B cell (primary cell): ENCODE results near the gene CCDC186. TPM values are rescaled to one million over a fixed set of nuclear protein-coding genes. Genes with fewer than 3 reads are reported as not detected.

Experiments used
- ATAC-seq: fragments of 200-7000 bp; cut with Tn5 transposase; one replicate; pipeline ENCODE4 v1.10.0; 2021; ENCODE audit warnings: low read depth, mild to moderate bottlenecking, moderate number of reproducible peaks, moderate library complexity
- CTCF ChIA-PET: fragments of 350-600 bp; sonication (Branson Sonifier 250); formaldehyde crosslinking; loops from one replicate; lab custom pipeline; 2021; ENCODE audit warnings: antibody characterized with exemption, inconsistent platforms; lab: Charles Lee
- POLR2A ChIA-PET: fragments of 350-600 bp; sonication (Branson Sonifier 250); formaldehyde crosslinking; loops from one replicate; lab custom pipeline; 2021; ENCODE audit warnings: antibody characterized with exemption; lab: Charles Lee
- DNase-seq: peaks from one replicate; pipeline ENCODE4 v3.0.0; 2013
- H2AFZ ChIP-seq: 2 replicates; pipeline ENCODE4 v1.6.1; 2012; ENCODE audit warnings: mild to moderate bottlenecking, low read depth, low read length; ENCODE audit not compliant: insufficient read depth, poor library complexity, severe bottlenecking
- H3K27ac ChIP-seq, 2 donors: 1 replicate in 1 of 2; 2 replicates in 1 of 2; pipeline ENCODE4 v1.5.1; 2012 to 2013; ENCODE audit warnings: low read length in 2 of 2, mild to moderate bottlenecking in 2 of 2, moderate library complexity in 1 of 2
- H3K27me3 ChIP-seq, 4 experiments: fragments of 200-600 bp in 1 of 4; sonication (generic) in 1 of 4; replicated peaks in 1 of 4; 1 replicate in 2 of 4; 2 replicates in 2 of 4; pipeline versions ENCODE4 v1.6.1 to v1.7.0; 2013 to 2016; ENCODE audit warnings: low read length in 3 of 4, mild to moderate bottlenecking in 2 of 4, mixed read lengths in 1 of 4, moderate library complexity in 1 of 4; ENCODE audit not compliant: insufficient read depth in 4 of 4, control insufficient read depth in 3 of 4; ENCODE audit errors: control extremely low read depth in 1 of 4
- H3K36me3 ChIP-seq, 2 experiments: replicated peaks in 1 of 2; 1 replicate in 1 of 2; 2 replicates in 1 of 2; pipeline versions ENCODE4 v1.6.1 to v1.7.1; 2013; ENCODE audit warnings: low read length in 1 of 2; ENCODE audit not compliant: insufficient read depth in 2 of 2, control insufficient read depth in 1 of 2; ENCODE audit errors: control extremely low read depth in 1 of 2, extremely low read depth in 1 of 2
- H3K4me1 ChIP-seq, 2 donors: fragments of 200-600 bp in 1 of 2; sonication (generic) in 1 of 2; 1 replicate in 1 of 2; 2 replicates in 1 of 2; pipeline versions ENCODE4 v1.5.1 to v1.6.1; 2013 to 2017; ENCODE audit warnings: low read length in 2 of 2; ENCODE audit not compliant: control insufficient read depth in 2 of 2, insufficient read depth in 2 of 2
- H3K4me2 ChIP-seq: replicated peaks from 2 replicates; pipeline ENCODE3; 2012; ENCODE audit warnings: mild to moderate bottlenecking, low read depth, low read length; ENCODE audit not compliant: poor library complexity, severe bottlenecking
- H3K4me3 ChIP-seq, 5 experiments: fragments of 200-600 bp in 1 of 5; sonication (generic) in 1 of 5; 1 replicate in 3 of 5; 2 replicates in 2 of 5; pipeline versions ENCODE4 v1.5.1 to v1.7.0; 2011 to 2016; ENCODE audit warnings: low read length in 4 of 5, mild to moderate bottlenecking in 4 of 5, low read depth in 2 of 5, control low read depth in 1 of 5, moderate library complexity in 1 of 5; ENCODE audit not compliant: insufficient read depth in 1 of 5; ENCODE audit errors: control extremely low read depth in 1 of 5, extremely low read depth in 1 of 5
- H3K79me2 ChIP-seq: fragments of 200-600 bp; sonication (generic); one replicate; pipeline ENCODE4 v1.6.0; 2016; ENCODE audit warnings: low read length; ENCODE audit not compliant: control insufficient read depth, insufficient read depth
- H3K9ac ChIP-seq: fragments of 200-600 bp; sonication (generic); 2 replicates; pipeline ENCODE4 v1.6.1; 2017; ENCODE audit warnings: mild to moderate bottlenecking, low read length, moderate library complexity
- H3K9me3 ChIP-seq, 3 donors: one replicate each; pipeline versions ENCODE4 v1.6.1 to v1.7.1; 2013; ENCODE audit warnings: low read length in 2 of 3; ENCODE audit not compliant: control insufficient read depth in 2 of 3, insufficient read depth in 1 of 3; ENCODE audit errors: control extremely low read depth in 1 of 3
- H4K20me1 ChIP-seq: 2 replicates; pipeline ENCODE4 v1.6.0; 2012; ENCODE audit warnings: mild to moderate bottlenecking, low read length; ENCODE audit not compliant: insufficient read depth, control insufficient read depth, poor library complexity, severe bottlenecking
- H3K27ac Mint-ChIP-seq: one replicate; pipeline ENCODE4 v1.8.0; 2021; ENCODE audit warnings: mixed read lengths
- H3K27me3 Mint-ChIP-seq: one replicate; pipeline ENCODE4 v1.8.0; 2021; ENCODE audit warnings: mixed read lengths
- H3K4me1 Mint-ChIP-seq: one replicate; pipeline ENCODE4 v1.8.0; 2021; ENCODE audit warnings: mixed read lengths
- H3K4me3 Mint-ChIP-seq: one replicate; pipeline ENCODE4 v1.8.0; 2021; ENCODE audit warnings: mixed read lengths
- H3K9me3 Mint-ChIP-seq: one replicate; pipeline ENCODE4 v1.8.0; 2022; ENCODE audit warnings: mixed read lengths; ENCODE audit not compliant: insufficient read depth
- CTCF ChIP-seq: fragments of 200-600 bp; IDR thresholded peaks from one replicate; pipeline ENCODE4 v1.8.0; 2022; ENCODE audit warnings: antibody characterized with exemption, mild to moderate bottlenecking
- EZH2 ChIP-seq: IDR thresholded peaks from 2 replicates; pipeline ENCODE4 v1.6.1; 2012; ENCODE audit warnings: borderline replicate concordance, low read depth, mild to moderate bottlenecking, moderate library complexity, low read length; ENCODE audit not compliant: insufficient read depth, poor library complexity, severe bottlenecking
- WGBS: methylation state at CpG from one replicate; pipeline ENCODE4 v1.1.5; 2013; ENCODE audit warnings: missing lambda C conversion rate; ENCODE audit not compliant: insufficient coverage; 5-methylcytosine and 5-hydroxymethylcytosine counted together
- intact Hi-C: fragments of 100-400 bp; cut with micrococcal nuclease; formaldehyde crosslinking; loops from one replicate; pipeline ENCODE4 v1.10.0; 2022
- polyA plus RNA-seq: library from polyadenylated mRNA; depleted of rRNA; stranded (reverse); fragments of >200 nt; gene quantifications from 2 replicates; pipeline ENCODE4 v1.2.3, GENCODE V29; 2012
- total RNA-seq, 2 donors: library from RNA; stranded (reverse); fragments of 120-200 nt in 1 of 2; gene quantifications; 1 replicate in 1 of 2; 2 replicates in 1 of 2; pipeline versions ENCODE4 v1.2.3 to v1.2.4, GENCODE V29; 2013 to 2022

Gene CCDC186
- total and polyA plus RNA-seq, 2 donors (not counting 1 experiment from before 2014, with no cell fraction given): 8.0 to 33.8 TPM

- Histone ChIP-seq H3K9me3 (no peaks in the 10 kb centered on the region), H3K9ac (no peak overlapping the region), H3K36me3 (no peaks in the 10 kb centered on the region), H4K20me1 (no peaks in the 10 kb centered on the region), H3K4me2 (no peak overlapping the region), H3K4me1 (no peaks in the 10 kb centered on the region), H3K27me3 (no peaks in the 10 kb centered on the region), H3K27ac (no peak overlapping the region), H3K79me2 (no peaks in the 10 kb centered on the region), H2AFZ (no peak overlapping the region), H3K4me3 (no peak overlapping the region)
- DNase-seq (no peak), ATAC-seq (no peak)
- 100% methylated on average over 1 of the region's 4 CpGs for WGBS
- intact Hi-C loops: no loop called here
- CTCF ChIA-PET: no interaction called here
- no peak overlapping the region for H3K27ac Mint-ChIP-seq
- TF ChIP-seq CTCF (no peak), EZH2 (no peak)
- H3K9me3 Mint-ChIP-seq: no peaks in the 10 kb centered on the region
- POLR2A ChIA-PET: no interaction called here
- peaks cover 20% of the 10 kb centered on the region for H3K27me3 Mint-ChIP-seq
- no peak overlapping the region for H3K4me3 Mint-ChIP-seq
- no peaks in the 10 kb centered on the region for H3K4me1 Mint-ChIP-seq
Measured at GRCh38 chr10:114221235-114221634, 47.2 kb upstream of the CCDC186 start.

GRCh38 chr10:114220281-114220680 is 46.3 kb upstream of the CCDC186 start:
- TF ChIP-seq CTCF (no peak), EZH2 (no peak)
- ATAC-seq: no peak
- Histone ChIP-seq H3K36me3 (no peaks in the 10 kb centered on the region), H2AFZ (no peak overlapping the region), H3K4me2 (no peak overlapping the region), H3K9ac (no peak overlapping the region), H3K79me2 (no peaks in the 10 kb centered on the region), H3K9me3 (no peaks in the 10 kb centered on the region), H3K27ac (no peak overlapping the region), H4K20me1 (no peaks in the 10 kb centered on the region), H3K4me3 (no peak overlapping the region), H3K4me1 (no peaks in the 10 kb centered on the region), H3K27me3 (no peaks in the 10 kb centered on the region)
- DNase-seq: no peak
- Mint-ChIP-seq H3K27ac (no peak overlapping the region), H3K4me3 (no peak overlapping the region), H3K4me1 (no peaks in the 10 kb centered on the region), H3K27me3 (peaks cover 20% of the 10 kb centered on the region), H3K9me3 (no peaks in the 10 kb centered on the region)
- ChIA-PET POLR2A (no interaction called here), CTCF (no interaction called here)
- no CpG with 5 or more reads among the region's 2 CpGs for WGBS
- intact Hi-C loops: no loop called here
